H9 (cell line): ENCODE measurements around the gene ETFDH. TPM values are rescaled to one million over a fixed set of nuclear protein-coding genes. Genes with fewer than 3 reads are reported as not detected.

ENCODE experiments used
- DNase-seq: peaks from one replicate; pipeline ENCODE4 v3.0.0-alpha.2; 2017
- H2AFZ ChIP-seq: one replicate; pipeline ENCODE4 v1.6.1; 2013; ENCODE audit warnings: mild to moderate bottlenecking, low read length, control low read depth, moderate library complexity
- H2AK5ac ChIP-seq: 2 replicates; pipeline ENCODE4 v1.6.1; 2013; ENCODE audit warnings: low read length, control low read depth, mixed read lengths; ENCODE audit not compliant: insufficient read length
- H2BK120ac ChIP-seq: one replicate; pipeline ENCODE4 v1.6.1; 2013; ENCODE audit warnings: low read depth, mild to moderate bottlenecking, low read length, control low read depth, inconsistent platforms; ENCODE audit not compliant: poor library complexity, severe bottlenecking
- H2BK12ac ChIP-seq: 2 replicates; pipeline ENCODE4 v1.6.1; 2013; ENCODE audit warnings: low read length, control low read depth, mixed read lengths, low read depth; ENCODE audit not compliant: insufficient read length
- H2BK15ac ChIP-seq: 2 replicates; pipeline ENCODE4 v1.6.1; 2013; ENCODE audit warnings: low read depth, low read length, control low read depth
- H2BK20ac ChIP-seq: one replicate; pipeline ENCODE4 v1.6.1; 2013; ENCODE audit warnings: low read depth, mild to moderate bottlenecking, low read length, control low read depth, inconsistent platforms; ENCODE audit not compliant: poor library complexity, severe bottlenecking
- H2BK5ac ChIP-seq: 2 replicates; pipeline ENCODE4 v1.6.1; 2013; ENCODE audit warnings: low read length, control low read depth, mixed read lengths; ENCODE audit not compliant: insufficient read length
- H3K14ac ChIP-seq: 2 replicates; pipeline ENCODE4 v1.6.1; 2013; ENCODE audit warnings: low read length, control low read depth; ENCODE audit not compliant: insufficient read depth
- H3K18ac ChIP-seq: 2 replicates; pipeline ENCODE4 v1.6.1; 2013; ENCODE audit warnings: low read depth, mild to moderate bottlenecking, mixed read lengths, low read length, control low read depth; ENCODE audit not compliant: insufficient read length
- H3K23ac ChIP-seq: 2 replicates; pipeline ENCODE4 v1.6.1; 2013; ENCODE audit warnings: low read length, control low read depth, mixed read lengths, low read depth; ENCODE audit not compliant: insufficient read length
- H3K23me2 ChIP-seq: 2 replicates; pipeline ENCODE4 v1.6.1; 2013; ENCODE audit warnings: low read depth, mild to moderate bottlenecking, mixed read lengths, low read length, control low read depth; ENCODE audit not compliant: insufficient read length, poor library complexity, severe bottlenecking
- H3K27ac ChIP-seq: 2 replicates; pipeline ENCODE4 v1.5.1; 2013; ENCODE audit warnings: low read length, control low read depth, mixed read lengths, low read depth; ENCODE audit not compliant: insufficient read length
- H3K27me3 ChIP-seq: 2 replicates; pipeline ENCODE4 v1.6.1; 2013; ENCODE audit warnings: low read length, control low read depth, inconsistent platforms; ENCODE audit not compliant: insufficient read depth
- H3K4ac ChIP-seq: 2 replicates; pipeline ENCODE4 v1.6.1; 2013; ENCODE audit warnings: low read depth, mild to moderate bottlenecking, control low read depth, inconsistent platforms, low read length, moderate library complexity
- H3K4me1 ChIP-seq: 2 replicates; pipeline ENCODE4 v1.6.1; 2013; ENCODE audit warnings: low read length, control low read depth, inconsistent platforms; ENCODE audit not compliant: insufficient read depth
- H3K4me2 ChIP-seq: 2 replicates; pipeline ENCODE4 v1.6.1; 2013; ENCODE audit warnings: low read length, control low read depth, mixed read lengths; ENCODE audit not compliant: insufficient read length, insufficient read depth
- H3K56ac ChIP-seq: 2 replicates; pipeline ENCODE4 v1.6.1; 2013; ENCODE audit warnings: low read depth, mild to moderate bottlenecking, mixed read lengths, low read length, control low read depth; ENCODE audit not compliant: insufficient read length
- H3K79me1 ChIP-seq: 2 replicates; pipeline ENCODE4 v1.6.1; 2013; ENCODE audit warnings: low read depth, mild to moderate bottlenecking, moderate library complexity, low read length, control low read depth, inconsistent platforms; ENCODE audit not compliant: insufficient read depth, poor library complexity, severe bottlenecking
- H3K79me2 ChIP-seq: 2 replicates; pipeline ENCODE4 v1.6.1; 2013; ENCODE audit warnings: low read length, control low read depth, inconsistent platforms; ENCODE audit not compliant: insufficient read depth
- H3K9ac ChIP-seq: 2 replicates; pipeline ENCODE4 v1.6.1; 2013; ENCODE audit warnings: low read length, control low read depth, mixed read lengths; ENCODE audit not compliant: insufficient read length; ENCODE audit errors: extremely low read depth
- H3K9me3 ChIP-seq: one replicate; pipeline ENCODE4 v1.6.1; 2013; ENCODE audit warnings: low read depth, low read length, inconsistent platforms; ENCODE audit not compliant: control insufficient read depth
- H3T11ph ChIP-seq: one replicate; pipeline ENCODE4 v1.6.1; 2013; ENCODE audit warnings: mild to moderate bottlenecking, low read length, control low read depth, inconsistent platforms
- H4K20me1 ChIP-seq: one replicate; pipeline ENCODE4 v1.6.1; 2013; ENCODE audit not compliant: control insufficient read depth, insufficient read length, insufficient read depth
- H4K5ac ChIP-seq: 2 replicates; pipeline ENCODE4 v1.6.1; 2013; ENCODE audit warnings: low read depth, mild to moderate bottlenecking, mixed read lengths, low read length, control low read depth; ENCODE audit not compliant: insufficient read length
- H4K8ac ChIP-seq: replicated peaks from 2 replicates; pipeline ENCODE4 v1.6.1; 2013; ENCODE audit warnings: low read length, control low read depth, mixed read lengths, low read depth; ENCODE audit not compliant: insufficient read length
- H4K91ac ChIP-seq: 2 replicates; pipeline ENCODE4 v1.6.1; 2013; ENCODE audit warnings: low read depth, mild to moderate bottlenecking, moderate library complexity, mixed read lengths, low read length, control low read depth; ENCODE audit not compliant: insufficient read length
- H3K27ac Mint-ChIP-seq, 3 experiments: 2 replicates in 2 of 3; 3 replicates in 1 of 3; pipeline ENCODE4 v1.8.0; 2020 to 2021; ENCODE audit warnings: mixed read lengths in 3 of 3, mild to moderate bottlenecking in 1 of 3, moderate library complexity in 1 of 3
- H3K27me3 Mint-ChIP-seq: 2 replicates; pipeline ENCODE4 v1.8.0; 2021; ENCODE audit warnings: low read depth, mild to moderate bottlenecking, moderate library complexity, mixed read lengths
- H3K36me3 Mint-ChIP-seq, 3 experiments: 2 replicates in 2 of 3; 3 replicates in 1 of 3; pipeline ENCODE4 v1.8.0; 2020 to 2021; ENCODE audit warnings: low read depth in 3 of 3, mixed read lengths in 3 of 3; ENCODE audit not compliant: insufficient read depth in 1 of 3
- H3K4me1 Mint-ChIP-seq, 2 experiments: 2 replicates each; pipeline ENCODE4 v1.8.0; 2020; ENCODE audit warnings: mixed read lengths in 2 of 2
- H3K4me3 Mint-ChIP-seq, 2 experiments: 2 replicates in 1 of 2; 3 replicates in 1 of 2; pipeline ENCODE4 v1.8.0; 2020 to 2021; ENCODE audit warnings: mild to moderate bottlenecking in 2 of 2, mixed read lengths in 2 of 2, moderate library complexity in 1 of 2
- H3K9me3 Mint-ChIP-seq, 2 experiments: 2 replicates in 1 of 2; 3 replicates in 1 of 2; pipeline ENCODE4 v1.8.0; 2020; ENCODE audit warnings: mild to moderate bottlenecking in 2 of 2, mixed read lengths in 2 of 2, moderate library complexity in 1 of 2
- WGBS: extraction: QIAGEN DNeasy Blood & Tissue Kit; methylation state at CpG from one replicate; pipeline ENCODE4 v1.1.7; 2013; ENCODE audit warnings: missing lambda C conversion rate, low lambda C conversion rate, mixed read lengths; ENCODE audit not compliant: insufficient read length; ENCODE audit errors: extremely low coverage; 5-methylcytosine and 5-hydroxymethylcytosine counted together
- total RNA-seq: library from RNA; stranded (reverse); gene quantifications from 2 replicates; pipeline ENCODE4 v1.2.1, GENCODE V29; 2021
- TF ChIP-seq, protein P1 (sequence below): fragments of 200-600 bp; sonication (generic); conservative IDR thresholded peaks from 3 replicates; pipeline ENCODE4 v1.8.0; 2021; ENCODE audit warnings: antibody characterized with exemption, mild to moderate bottlenecking

The ETFDH gene
- total RNA-seq, 1 experiment from 2014 or later: 12.8 TPM

DNA sequence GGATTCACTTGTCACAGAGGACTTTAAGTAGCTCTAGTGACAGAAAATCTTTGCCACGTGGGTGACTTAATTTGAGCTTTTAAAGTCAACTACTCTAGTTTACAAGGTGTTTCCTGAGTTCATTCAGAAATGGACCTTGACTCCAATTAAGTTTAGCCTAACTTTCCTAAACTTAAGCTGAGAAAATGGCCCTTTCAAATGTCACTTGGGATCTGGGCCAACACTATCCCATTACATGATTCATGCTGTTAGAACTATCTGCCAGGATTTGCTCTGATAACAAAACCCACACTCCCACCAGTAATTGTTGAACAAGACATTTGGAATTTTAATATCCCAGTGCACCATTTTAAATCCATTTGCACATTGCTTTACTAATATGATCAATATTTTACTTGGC is 41.2 kb upstream of the ETFDH start:
- WGBS: no CpG with 5 or more reads among the region's 1 CpG
- H3K9me3 ChIP-seq: no peaks in the 10 kb centered on the region
- H3K79me2 ChIP-seq: no peaks in the 10 kb centered on the region
- DNase-seq: no peak
- Mint-ChIP-seq H3K36me3 (no peaks in the 10 kb centered on the region), H3K27ac (no peak overlapping the region), H3K27me3 (no peaks in the 10 kb centered on the region), H3K9me3 (no peaks in the 10 kb centered on the region), H3K4me1 (no peaks in the 10 kb centered on the region), H3K4me3 (no peak overlapping the region)
- H3K79me1 ChIP-seq: no peaks in the 10 kb centered on the region
- no peaks in the 10 kb centered on the region for H3K4me1 ChIP-seq
- no peak overlapping the region for H2BK5ac ChIP-seq
- no peaks in the 10 kb centered on the region for H3K23me2 ChIP-seq
- H3K14ac ChIP-seq: no peak overlapping the region
- no peak overlapping the region for H2AFZ ChIP-seq
- no peak overlapping the region for H3T11ph ChIP-seq
- H4K5ac ChIP-seq: no peak overlapping the region
- H3K23ac ChIP-seq: no peak overlapping the region
- TF ChIP-seq, protein P1, sequence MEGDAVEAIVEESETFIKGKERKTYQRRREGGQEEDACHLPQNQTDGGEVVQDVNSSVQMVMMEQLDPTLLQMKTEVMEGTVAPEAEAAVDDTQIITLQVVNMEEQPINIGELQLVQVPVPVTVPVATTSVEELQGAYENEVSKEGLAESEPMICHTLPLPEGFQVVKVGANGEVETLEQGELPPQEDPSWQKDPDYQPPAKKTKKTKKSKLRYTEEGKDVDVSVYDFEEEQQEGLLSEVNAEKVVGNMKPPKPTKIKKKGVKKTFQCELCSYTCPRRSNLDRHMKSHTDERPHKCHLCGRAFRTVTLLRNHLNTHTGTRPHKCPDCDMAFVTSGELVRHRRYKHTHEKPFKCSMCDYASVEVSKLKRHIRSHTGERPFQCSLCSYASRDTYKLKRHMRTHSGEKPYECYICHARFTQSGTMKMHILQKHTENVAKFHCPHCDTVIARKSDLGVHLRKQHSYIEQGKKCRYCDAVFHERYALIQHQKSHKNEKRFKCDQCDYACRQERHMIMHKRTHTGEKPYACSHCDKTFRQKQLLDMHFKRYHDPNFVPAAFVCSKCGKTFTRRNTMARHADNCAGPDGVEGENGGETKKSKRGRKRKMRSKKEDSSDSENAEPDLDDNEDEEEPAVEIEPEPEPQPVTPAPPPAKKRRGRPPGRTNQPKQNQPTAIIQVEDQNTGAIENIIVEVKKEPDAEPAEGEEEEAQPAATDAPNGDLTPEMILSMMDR: no peak
- H3K18ac ChIP-seq: no peak overlapping the region
- H2BK15ac ChIP-seq: no peak overlapping the region
- no peak overlapping the region for H2AK5ac ChIP-seq
- H4K91ac ChIP-seq: no peak overlapping the region
- H3K4ac ChIP-seq: no peak overlapping the region
- no peak overlapping the region for H2BK12ac ChIP-seq
- H2BK20ac ChIP-seq: no peak overlapping the region
- H3K56ac ChIP-seq: no peak overlapping the region
- H3K27me3 ChIP-seq: no peaks in the 10 kb centered on the region
- H4K8ac ChIP-seq: no peak overlapping the region
- H3K4me2 ChIP-seq: no peak overlapping the region
- H3K9ac ChIP-seq: no peak overlapping the region
- no peak overlapping the region for H3K27ac ChIP-seq
- no peaks in the 10 kb centered on the region for H4K20me1 ChIP-seq
- H2BK120ac ChIP-seq: no peak overlapping the region
